ENCODE results near the gene DNAJC5.

The DNAJC5 gene

GRCh38 chr20:63917811-63918210 is 22.9 kb downstream of the DNAJC5 start:
- DNase-seq (ENCODE audit: low read depth in 1 of 2, low spot score in 1 of 2) = no peak
- no peak overlapping the region for H3K27ac ChIP-seq (replicated peaks)
- TF ChIP-seq CTCF (IDR thresholded peaks at IDR 0.05; ENCODE audit: insufficient read depth, low read length) = no peak
- TF ChIP-seq POLR2AphosphoS5 (IDR thresholded peaks at IDR 0.05; ENCODE audit: low read depth) = no peak
- no peak for TF ChIP-seq SPI1 (IDR thresholded peaks at IDR 0.05; ENCODE audit: borderline replicate concordance, low read depth)
- TF ChIP-seq, protein P1, sequence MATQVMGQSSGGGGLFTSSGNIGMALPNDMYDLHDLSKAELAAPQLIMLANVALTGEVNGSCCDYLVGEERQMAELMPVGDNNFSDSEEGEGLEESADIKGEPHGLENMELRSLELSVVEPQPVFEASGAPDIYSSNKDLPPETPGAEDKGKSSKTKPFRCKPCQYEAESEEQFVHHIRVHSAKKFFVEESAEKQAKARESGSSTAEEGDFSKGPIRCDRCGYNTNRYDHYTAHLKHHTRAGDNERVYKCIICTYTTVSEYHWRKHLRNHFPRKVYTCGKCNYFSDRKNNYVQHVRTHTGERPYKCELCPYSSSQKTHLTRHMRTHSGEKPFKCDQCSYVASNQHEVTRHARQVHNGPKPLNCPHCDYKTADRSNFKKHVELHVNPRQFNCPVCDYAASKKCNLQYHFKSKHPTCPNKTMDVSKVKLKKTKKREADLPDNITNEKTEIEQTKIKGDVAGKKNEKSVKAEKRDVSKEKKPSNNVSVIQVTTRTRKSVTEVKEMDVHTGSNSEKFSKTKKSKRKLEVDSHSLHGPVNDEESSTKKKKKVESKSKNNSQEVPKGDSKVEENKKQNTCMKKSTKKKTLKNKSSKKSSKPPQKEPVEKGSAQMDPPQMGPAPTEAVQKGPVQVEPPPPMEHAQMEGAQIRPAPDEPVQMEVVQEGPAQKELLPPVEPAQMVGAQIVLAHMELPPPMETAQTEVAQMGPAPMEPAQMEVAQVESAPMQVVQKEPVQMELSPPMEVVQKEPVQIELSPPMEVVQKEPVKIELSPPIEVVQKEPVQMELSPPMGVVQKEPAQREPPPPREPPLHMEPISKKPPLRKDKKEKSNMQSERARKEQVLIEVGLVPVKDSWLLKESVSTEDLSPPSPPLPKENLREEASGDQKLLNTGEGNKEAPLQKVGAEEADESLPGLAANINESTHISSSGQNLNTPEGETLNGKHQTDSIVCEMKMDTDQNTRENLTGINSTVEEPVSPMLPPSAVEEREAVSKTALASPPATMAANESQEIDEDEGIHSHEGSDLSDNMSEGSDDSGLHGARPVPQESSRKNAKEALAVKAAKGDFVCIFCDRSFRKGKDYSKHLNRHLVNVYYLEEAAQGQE (IDR thresholded peaks at IDR 0.05; ENCODE audit: insufficient replicate concordance, low read depth) = no peak
- no peak for TF ChIP-seq GABPA (IDR thresholded peaks at IDR 0.05; ENCODE audit: low read depth)
- no peak overlapping the region for H3K4me3 ChIP-seq (replicated peaks; ENCODE audit: insufficient read depth, low read length)
- no peaks in the 10 kb centered on the region for H3K27me3 ChIP-seq (ENCODE audit: insufficient read depth, poor library complexity, severe bottlenecking)

GRCh38 chr20:63919130-63919529 is 24.2 kb downstream of the DNAJC5 start:
- H3K27me3 ChIP-seq (ENCODE audit: insufficient read depth, poor library complexity, severe bottlenecking) = no peaks in the 10 kb centered on the region
- TF ChIP-seq SPI1 (IDR thresholded peaks at IDR 0.05; ENCODE audit: borderline replicate concordance, low read depth) (no peak), POLR2AphosphoS5 (IDR thresholded peaks at IDR 0.05; ENCODE audit: low read depth) (no peak)
- TF ChIP-seq, protein P1 (IDR thresholded peaks at IDR 0.05; ENCODE audit: insufficient replicate concordance, low read depth) = no peak
- H3K27ac ChIP-seq (replicated peaks) = no peak overlapping the region
- H3K4me3 ChIP-seq (replicated peaks; ENCODE audit: insufficient read depth, low read length) = no peak overlapping the region
- DNase-seq (ENCODE audit: low read depth in 1 of 2, low spot score in 1 of 2) = no peak

GRCh38 chr20:63920226-63920625 is 25.3 kb downstream of the DNAJC5 start:
- no peak for DNase-seq (ENCODE audit: low read depth in 1 of 2, low spot score in 1 of 2)
- TF ChIP-seq POLR2AphosphoS5 (IDR thresholded peaks at IDR 0.05; ENCODE audit: low read depth) (no peak), CTCF (IDR thresholded peaks at IDR 0.05; ENCODE audit: insufficient read depth, low read length) (no peak), GABPA (IDR thresholded peaks at IDR 0.05; ENCODE audit: low read depth) (no peak), SPI1 (IDR thresholded peaks at IDR 0.05; ENCODE audit: borderline replicate concordance, low read depth) (no peak)
- TF ChIP-seq, protein P1 (IDR thresholded peaks at IDR 0.05; ENCODE audit: insufficient replicate concordance, low read depth) = no peak
- no peak overlapping the region for H3K4me3 ChIP-seq (replicated peaks; ENCODE audit: insufficient read depth, low read length)
- no peaks in the 10 kb centered on the region for H3K27me3 ChIP-seq (ENCODE audit: insufficient read depth, poor library complexity, severe bottlenecking)
- H3K27ac ChIP-seq (replicated peaks) = no peak overlapping the region
